Lung microvascular endothelial cell (primary cell): ENCODE results near the gene UQCC3. TPM values are rescaled to one million over a fixed set of nuclear protein-coding genes. Genes with fewer than 3 reads are reported as not detected.

Experiments
- total RNA-seq: library from RNA; depleted of rRNA; stranded (reverse); fragments of >200 nt; gene quantifications from 2 replicates; pipeline ENCODE4 v1.2.1, GENCODE V29; 2014

Gene UQCC3
- total RNA-seq, 1 donor from 2014 or later = 9.9 TPM

Other genes with a start within 250 kb of the UQCC3 start
- gene AHNAK, start 124.9 kb upstream of the UQCC3 start, total RNA-seq = 214 and 215 TPM in 2 replicates
- 1,150 and 1,533 TPM in 2 replicates for gene EEF1G, start 97.8 kb upstream of the UQCC3 start, total RNA-seq
- 7.6 and 14.5 TPM in 2 replicates for gene TUT1, start 80.2 kb upstream of the UQCC3 start, total RNA-seq
- 147 and 148 TPM in 2 replicates for gene MTA2, start 69.8 kb upstream of the UQCC3 start, total RNA-seq
- 19.0 and 25.2 TPM in 2 replicates for gene EML3, start 58.9 kb upstream of the UQCC3 start, total RNA-seq
- 2.4 and 3.3 TPM in 2 replicates for gene ROM1, start 58.4 kb upstream of the UQCC3 start, total RNA-seq
- 12.0 and 15.1 TPM in 2 replicates for gene B3GAT3, start 49.7 kb upstream of the UQCC3 start, total RNA-seq
- 170 and 189 TPM in 2 replicates for gene GANAB, start 25.1 kb upstream of the UQCC3 start, total RNA-seq
- 13.5 and 19.6 TPM in 2 replicates for gene INTS5, start 18.4 kb upstream of the UQCC3 start, total RNA-seq
- 25.5 and 37.5 TPM in 2 replicates for gene C11orf98, start 6.5 kb upstream of the UQCC3 start, total RNA-seq
- 4.8 and 6.3 TPM in 2 replicates for gene CSKMT, start 6.4 kb upstream of the UQCC3 start, total RNA-seq
- gene LBHD1, start 594 bp downstream of the UQCC3 start, total RNA-seq = 1.5 and 1.6 TPM in 2 replicates
- 126 and 131 TPM in 2 replicates for gene UBXN1, start 7.4 kb downstream of the UQCC3 start, total RNA-seq
- gene LRRN4CL, start 17.9 kb downstream of the UQCC3 start, total RNA-seq = 0.22 and 0.60 TPM in 2 replicates
- gene BSCL2, start 35.8 kb downstream of the UQCC3 start, total RNA-seq = 17.7 and 26.4 TPM in 2 replicates
- gene GNG3, start 36.0 kb downstream of the UQCC3 start, total RNA-seq = not detected in 2 replicates
- 7.0 and 9.7 TPM in 2 replicates for gene HNRNPUL2, start 55.8 kb downstream of the UQCC3 start, total RNA-seq
- gene TTC9C, start 56.8 kb downstream of the UQCC3 start, total RNA-seq = 23.4 and 24.6 TPM in 2 replicates
- gene ZBTB3, start 82.5 kb downstream of the UQCC3 start, total RNA-seq = 7.4 and 11.7 TPM in 2 replicates
- gene POLR2G, start 89.9 kb downstream of the UQCC3 start, total RNA-seq = 58.0 and 60.7 TPM in 2 replicates
- 19.8 and 31.9 TPM in 2 replicates for gene TAF6L, start 99.7 kb downstream of the UQCC3 start, total RNA-seq
- gene TMEM179B, start 115.7 kb downstream of the UQCC3 start, total RNA-seq = 20.3 and 39.3 TPM in 2 replicates
- 8.7 and 13.5 TPM in 2 replicates for gene TMEM223, start 120.3 kb downstream of the UQCC3 start, total RNA-seq
- gene NXF1, start 133.8 kb downstream of the UQCC3 start, total RNA-seq = 7.6 and 12.3 TPM in 2 replicates
- 29.4 and 33.3 TPM in 2 replicates for gene STX5, start 160.4 kb downstream of the UQCC3 start, total RNA-seq
- gene TEX54, start 161.2 kb downstream of the UQCC3 start, total RNA-seq = not detected in 2 replicates
- gene WDR74, start 167.9 kb downstream of the UQCC3 start, total RNA-seq = 75.4 and 81.7 TPM in 2 replicates
- 57.9 and 59.9 TPM in 2 replicates for gene SLC3A2, start 209.2 kb downstream of the UQCC3 start, total RNA-seq
- gene CHRM1, start 249.7 kb downstream of the UQCC3 start, total RNA-seq = not detected in 2 replicates